AG04449 (cell line): ENCODE measurements around the gene SF3B6.

Source experiments
- CTCF ChIA-PET: fragments of 350-600 bp; formaldehyde crosslinking; extraction: SDS; loops from one replicate; lab custom pipeline; 2021; ENCODE audit warnings: antibody characterized with exemption; lab: Yijun Ruan, JAX
- POLR2A ChIA-PET: fragments of 400-600, 350-600 bp; formaldehyde crosslinking; extraction: SDS; loops from one replicate; lab custom pipeline; 2020; ENCODE audit warnings: antibody characterized with exemption, inconsistent platforms; lab: Yijun Ruan, JAX
- DNase-seq: peaks from one replicate; pipeline ENCODE4 v3.0.0-alpha.2; 2010; ENCODE audit warnings: low read depth, low spot score
- H3K4me3 ChIP-seq: 2 replicates; pipeline ENCODE4 v1.5.1; 2011; ENCODE audit warnings: low read depth, mild to moderate bottlenecking, control low read depth, low read length
- TF ChIP-seq, protein P1 (sequence below): IDR thresholded peaks from one replicate; pipeline ENCODE4 v1.5.1; 2011; ENCODE audit warnings: mild to moderate bottlenecking, moderate library complexity, low read length, control low read depth, inconsistent platforms; ENCODE audit not compliant: insufficient read depth; ENCODE audit errors: missing control alignments

The SF3B6 gene

DNA sequence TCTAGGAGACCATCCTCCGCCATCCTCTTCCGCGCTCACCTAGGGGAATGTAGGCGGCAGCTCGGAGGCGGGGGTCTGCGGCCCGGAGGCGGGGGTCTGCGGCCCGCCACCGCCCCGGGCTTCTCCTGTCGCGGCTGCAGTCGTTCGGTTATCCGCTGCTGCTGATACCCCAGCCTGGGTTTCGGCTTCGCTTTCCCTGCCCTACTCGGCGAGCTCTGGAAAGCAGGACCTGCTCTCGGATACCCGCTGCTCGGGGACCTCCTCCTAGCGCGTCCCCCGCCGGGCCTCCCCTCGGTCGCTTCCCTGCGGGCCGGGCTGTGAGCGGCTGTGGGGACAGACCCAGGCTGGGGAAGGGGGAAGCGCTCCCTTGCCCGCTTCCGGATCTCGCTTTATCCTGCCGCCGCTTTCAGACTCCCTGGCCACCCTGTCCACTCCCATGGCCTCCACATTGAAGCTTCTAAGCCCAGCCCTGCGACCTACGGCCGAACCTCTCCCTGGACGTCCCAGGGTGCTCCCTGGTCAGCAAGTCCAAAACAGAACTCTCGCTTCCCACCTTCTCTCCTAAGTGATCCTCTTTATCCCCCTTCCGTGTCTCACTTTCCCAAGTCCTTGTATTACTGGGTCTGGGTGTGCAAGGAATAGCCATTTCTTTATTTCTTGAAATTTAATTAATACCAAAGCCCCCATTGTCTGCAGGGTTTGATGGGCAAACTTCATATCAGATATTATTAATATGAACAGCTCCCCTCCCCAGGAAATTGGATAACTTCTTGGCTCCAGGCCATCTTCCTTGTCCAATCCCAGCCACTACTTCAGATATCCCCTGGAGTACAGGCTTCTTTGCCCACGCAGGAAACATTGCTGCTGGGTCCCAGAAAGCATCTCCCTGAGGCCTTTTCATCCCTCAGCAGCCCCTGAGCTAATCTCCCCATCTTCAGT, 25.8 kb downstream of the SF3B6 start:
- DNase-seq, result no peak
- TF ChIP-seq, protein P1, sequence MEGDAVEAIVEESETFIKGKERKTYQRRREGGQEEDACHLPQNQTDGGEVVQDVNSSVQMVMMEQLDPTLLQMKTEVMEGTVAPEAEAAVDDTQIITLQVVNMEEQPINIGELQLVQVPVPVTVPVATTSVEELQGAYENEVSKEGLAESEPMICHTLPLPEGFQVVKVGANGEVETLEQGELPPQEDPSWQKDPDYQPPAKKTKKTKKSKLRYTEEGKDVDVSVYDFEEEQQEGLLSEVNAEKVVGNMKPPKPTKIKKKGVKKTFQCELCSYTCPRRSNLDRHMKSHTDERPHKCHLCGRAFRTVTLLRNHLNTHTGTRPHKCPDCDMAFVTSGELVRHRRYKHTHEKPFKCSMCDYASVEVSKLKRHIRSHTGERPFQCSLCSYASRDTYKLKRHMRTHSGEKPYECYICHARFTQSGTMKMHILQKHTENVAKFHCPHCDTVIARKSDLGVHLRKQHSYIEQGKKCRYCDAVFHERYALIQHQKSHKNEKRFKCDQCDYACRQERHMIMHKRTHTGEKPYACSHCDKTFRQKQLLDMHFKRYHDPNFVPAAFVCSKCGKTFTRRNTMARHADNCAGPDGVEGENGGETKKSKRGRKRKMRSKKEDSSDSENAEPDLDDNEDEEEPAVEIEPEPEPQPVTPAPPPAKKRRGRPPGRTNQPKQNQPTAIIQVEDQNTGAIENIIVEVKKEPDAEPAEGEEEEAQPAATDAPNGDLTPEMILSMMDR, result no peak
- CTCF ChIA-PET, result interaction anchor here (0.6 to 2.0 kb wide), 5 partner anchors 9 to 123 kb away, joined by 3 to 11 read pairs (median 5); partner anchors contain the start of genes ATAD2B and TP53I3
- POLR2A ChIA-PET, result interaction anchor here (1.1 to 1.9 kb wide), 2 partner anchors 33 to 123 kb away, joined by 3 to 5 read pairs; partner anchors contain the start of gene ATAD2B
- H3K4me3 ChIP-seq, result peak overlapping the region; percentile 64

DNA sequence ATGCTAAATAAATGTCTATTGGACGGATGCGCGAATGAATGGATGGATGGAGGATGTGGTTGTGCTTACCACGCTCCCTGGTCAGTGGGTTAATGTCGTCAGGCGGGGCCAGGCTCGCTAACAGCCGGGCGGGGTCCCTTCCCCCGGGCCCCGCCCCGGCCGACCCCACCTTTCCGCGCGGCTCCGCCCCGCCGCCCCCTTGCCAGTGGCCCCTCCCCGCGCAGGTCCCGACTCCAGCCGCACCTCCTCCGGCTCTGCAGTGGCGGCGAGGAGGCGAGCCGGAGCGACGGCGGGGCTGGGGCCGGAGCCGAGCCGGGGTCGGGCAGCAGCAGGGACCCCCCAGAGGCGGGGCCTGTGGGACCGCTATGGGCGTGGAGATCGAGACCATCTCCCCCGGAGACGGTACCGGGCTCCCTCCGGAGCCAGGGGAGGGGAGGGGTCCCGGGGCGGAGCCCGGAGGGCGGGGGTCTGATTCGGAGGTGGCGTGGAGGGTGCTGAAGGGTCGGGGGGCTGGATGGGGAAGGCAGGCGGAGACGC, 26.6 kb downstream of the SF3B6 start, which contains the start of gene FKBP1B:
FKBP1B (plus strand) TSS at position 257 of the 537 bp plus-strand sequence; CDS start at position 366, 109 bp downstream.
- peak within 1 kb of the TSS; percentile 64 for H3K4me3 ChIP-seq
- ChIA-PET POLR2A (interaction anchor here (1.1 kb wide), 1 partner anchor 122 kb away, joined by 3 read pairs; the partner anchor contains the start of gene ATAD2B), CTCF (interaction anchor here (1.1 to 2.0 kb wide), 2 partner anchors 16 to 35 kb away, joined by 4 to 11 read pairs; partner anchors contain the start of gene TP53I3)
- TF ChIP-seq, protein P1, result no peak
- no peak for DNase-seq

DNA sequence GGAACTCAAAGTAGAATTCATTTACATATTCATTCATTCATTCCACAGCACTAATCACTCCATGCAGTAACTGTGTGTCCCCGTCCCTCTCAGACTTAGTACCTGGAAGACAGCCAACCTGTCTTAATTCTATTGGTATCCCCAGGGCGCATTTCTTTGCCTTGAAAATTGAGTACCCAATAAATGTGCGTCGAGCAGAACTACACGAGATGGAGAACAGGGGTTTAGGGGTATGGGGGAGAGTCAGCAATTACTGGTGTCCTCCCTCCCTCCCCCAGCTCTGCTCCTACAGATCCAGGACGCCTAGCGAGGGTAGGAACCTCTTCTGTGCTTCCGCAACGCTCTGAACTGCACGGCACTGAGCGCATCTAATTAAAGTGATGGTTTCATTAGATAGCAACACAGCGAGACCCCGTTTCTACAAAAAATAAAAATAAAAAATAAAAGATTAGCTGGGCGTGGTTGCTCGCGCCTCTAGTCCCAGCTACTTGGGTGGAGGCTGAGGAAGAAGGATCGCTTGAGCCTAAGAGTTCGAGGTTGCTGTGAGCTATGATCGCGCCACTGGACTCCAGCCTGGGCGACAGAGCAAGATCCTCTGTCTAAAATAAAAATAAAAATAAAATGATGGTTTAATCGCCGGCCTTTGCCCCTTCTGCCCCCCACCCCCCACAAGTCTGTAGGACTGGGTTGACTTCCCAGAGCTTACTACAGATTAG, 27.2 kb downstream of the SF3B6 start:
- ChIA-PET CTCF (interaction anchor here (1.1 kb wide), 1 partner anchor 36 kb away, joined by 4 read pairs; the partner anchor contains the start of gene TP53I3), POLR2A (interaction anchor here (1.1 kb wide), 1 partner anchor 122 kb away, joined by 3 read pairs; the partner anchor contains the start of gene ATAD2B)
- TF ChIP-seq, protein P1, result no peak
- peak overlapping the region; percentile 64 for H3K4me3 ChIP-seq
- no peak for DNase-seq

DNA sequence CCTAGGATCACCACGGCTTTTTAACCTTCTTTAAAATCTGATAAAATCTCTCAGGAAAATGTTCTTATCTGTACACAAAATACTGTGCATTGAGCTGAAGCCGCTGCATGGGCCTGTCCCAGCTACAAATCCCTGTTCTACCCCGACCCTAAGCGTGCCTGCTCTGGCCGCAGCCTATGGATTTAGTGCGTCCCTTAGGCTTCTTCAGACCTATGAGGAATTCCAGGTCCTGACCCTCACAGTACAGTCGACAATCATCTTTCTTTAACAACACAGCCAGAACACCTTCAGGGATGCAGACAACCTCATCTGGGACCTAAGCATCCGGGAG, 28.5 kb downstream of the SF3B6 start:
- ChIA-PET CTCF (interaction anchor here (0.7 to 2.4 kb wide), 4 partner anchors 12 to 121 kb away, joined by 3 to 13 read pairs (median 5); partner anchors contain the start of genes ATAD2B and TP53I3), POLR2A (interaction anchor here (0.6 to 1.7 kb wide), 8 partner anchors 9 to 121 kb away, joined by 3 to 9 read pairs (median 6); partner anchors contain the start of genes ATAD2B, SF3B6 and TP53I3)
- H3K4me3 ChIP-seq, result no peak overlapping the region
- no peak for DNase-seq
- TF ChIP-seq, protein P1, result no peak

DNA sequence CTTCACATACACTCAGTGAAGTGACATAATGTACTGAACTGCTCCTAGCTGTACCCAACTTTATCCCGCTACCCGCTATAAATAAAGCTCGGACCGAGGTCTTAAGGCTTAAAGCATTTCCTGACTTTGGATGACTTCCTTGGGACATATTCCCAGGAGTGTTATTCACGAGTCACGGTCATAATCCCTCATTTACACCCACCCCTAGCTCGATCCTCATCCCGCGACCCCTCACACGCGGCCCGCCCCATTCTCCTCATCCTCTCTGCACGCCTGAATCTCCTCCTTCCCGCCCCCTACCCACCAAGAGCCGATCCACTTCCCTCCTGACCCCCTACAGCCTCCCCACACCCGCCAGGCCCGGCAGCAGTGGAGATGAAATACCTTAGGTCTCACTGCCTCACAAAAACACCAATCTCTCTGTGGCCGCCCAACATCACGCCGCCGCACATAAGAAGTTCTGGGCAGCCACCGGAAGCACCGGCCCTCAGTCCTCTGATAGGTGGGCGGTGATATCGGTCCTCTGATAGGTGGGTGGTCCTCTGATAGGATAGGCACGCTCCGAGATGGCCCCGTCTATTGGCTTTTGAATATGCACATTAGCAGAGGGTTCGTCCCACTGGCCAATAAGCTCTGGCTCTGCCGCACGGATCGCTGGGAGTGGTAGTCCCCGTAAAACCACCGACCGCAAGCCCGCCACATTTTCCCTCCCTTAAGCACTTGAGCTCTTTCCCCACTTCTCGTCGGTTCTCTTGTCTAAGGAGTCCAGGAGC, 29.0 kb downstream of the SF3B6 start, which contains the start of gene WDCP:
WDCP (minus strand) TSS at position 462 of the 773 bp plus-strand sequence. CDS start 7,897 bp downstream, outside the sequence.
- TF ChIP-seq, protein P1, result no peak
- peak within 1 kb of the TSS; percentile 87 for H3K4me3 ChIP-seq
- peak; percentile 93 for DNase-seq
- POLR2A ChIA-PET, result interaction anchor here (0.6 to 1.7 kb wide), 8 partner anchors 8 to 120 kb away, joined by 3 to 9 read pairs (median 6); partner anchors contain the start of genes ATAD2B, SF3B6 and TP53I3
- CTCF ChIA-PET, result interaction anchor here (0.7 to 2.4 kb wide), 4 partner anchors 12 to 120 kb away, joined by 3 to 13 read pairs (median 5); partner anchors contain the start of genes ATAD2B and TP53I3
